ENCODE results near the gene WNK1. TPM values are rescaled to one million over a fixed set of nuclear protein-coding genes. Genes with fewer than 3 reads are reported as not detected.
"Not testable (repeated sequence)": the region's sequence is repeated elsewhere in the genome, so short reads cannot be mapped to it uniquely, and the experiment has no call there.

The WNK1 gene
- total and polyA plus RNA-seq, 2 donors from 2014 or later = 40.2 to 173 TPM

- FAIRE-seq = no peak
- no peak for TF ChIP-seq CTCF (IDR thresholded peaks at IDR 0.05; ENCODE audit: borderline replicate concordance, extremely low read depth, insufficient read depth)
Measured at GRCh38 chr12:848882-849527, 96.6 kb downstream of the WNK1 start.

GRCh38 chr12:849733-850437 is 97.5 kb downstream of the WNK1 start:
- H3K4me1 ChIP-seq (ENCODE audit: control insufficient read depth in 2 of 3, insufficient read depth in 2 of 3, low read depth in 1 of 3, low read length in 3 of 3); H3K4me3 ChIP-seq (ENCODE audit: low read length in 3 of 3); H3K36me3 ChIP-seq (ENCODE audit: control insufficient read depth in 2 of 3, insufficient read depth in 3 of 3, low read length in 3 of 3); H3K27me3 ChIP-seq (ENCODE audit: control insufficient read depth, insufficient read depth, low read length); DNase-seq; intact Hi-C loops (cut with DNase I); FAIRE-seq; H3K27ac ChIP-seq (ENCODE audit: low read depth in 2 of 2, low read length in 2 of 2); H3K9me3 ChIP-seq (ENCODE audit: control insufficient read depth in 2 of 3, insufficient read depth in 1 of 3, low read length in 3 of 3); H3K9ac ChIP-seq (ENCODE audit: low read length in 3 of 3): not testable (repeated sequence)

More at GRCh38 chr12:848882-849527, 96.6 kb downstream of the WNK1 start:
- Histone ChIP-seq H3K4me1 (ENCODE audit: control insufficient read depth in 2 of 3, insufficient read depth in 2 of 3, low read depth in 1 of 3, low read length in 3 of 3) (peaks cover 0 to 4% (median 4%) of the 10 kb centered on the region in 3 donors), H3K9me3 (ENCODE audit: control insufficient read depth in 2 of 3, insufficient read depth in 1 of 3, low read length in 3 of 3) (no peaks in the 10 kb centered on the region), H3K9ac (ENCODE audit: low read length in 3 of 3) (no peak overlapping the region), H3K27ac (ENCODE audit: low read depth in 2 of 2, low read length in 2 of 2) (peak overlapping the region; percentile 7 to 52), H3K4me3 (ENCODE audit: low read length in 3 of 3) (no peak overlapping the region), H3K36me3 (ENCODE audit: control insufficient read depth in 2 of 3, insufficient read depth in 3 of 3, low read length in 3 of 3) (no peaks in the 10 kb centered on the region), H3K27me3 (ENCODE audit: control insufficient read depth, insufficient read depth, low read length) (no peaks in the 10 kb centered on the region)
- DNase-seq = no peak
- intact Hi-C loops (cut with DNase I) = no loop called here

- TF ChIP-seq CTCF (IDR thresholded peaks at IDR 0.05; ENCODE audit: borderline replicate concordance, extremely low read depth, insufficient read depth) = no peak
- no peak for DNase-seq
- Histone ChIP-seq H3K36me3 (ENCODE audit: control insufficient read depth in 2 of 3, insufficient read depth in 3 of 3, low read length in 3 of 3) (no peaks in the 10 kb centered on the region), H3K27ac (ENCODE audit: low read depth in 2 of 2, low read length in 2 of 2) (peak overlapping the region; percentile 38 to 74), H3K4me1 (ENCODE audit: control insufficient read depth in 2 of 3, insufficient read depth in 2 of 3, low read depth in 1 of 3, low read length in 3 of 3) (peaks cover 0 to 4% (median 4%) of the 10 kb centered on the region in 3 donors), H3K9ac (ENCODE audit: low read length in 3 of 3) (peak overlapping the region in 2 of 3 donors; percentile 45 to 52), H3K27me3 (ENCODE audit: control insufficient read depth, insufficient read depth, low read length) (no peaks in the 10 kb centered on the region), H3K4me3 (ENCODE audit: low read length in 3 of 3) (peak overlapping the region in 2 of 3 donors; percentile 48 to 57), H3K9me3 (ENCODE audit: control insufficient read depth in 2 of 3, insufficient read depth in 1 of 3, low read length in 3 of 3) (no peaks in the 10 kb centered on the region)
- intact Hi-C loops (cut with DNase I) = no loop called here
- FAIRE-seq = no peak
Measured at GRCh38 chr12:851343-851742, 99.0 kb downstream of the WNK1 start.

GRCh38 chr12:851913-852312 is 99.5 kb downstream of the WNK1 start:
- no peak for TF ChIP-seq CTCF (IDR thresholded peaks at IDR 0.05; ENCODE audit: borderline replicate concordance, extremely low read depth, insufficient read depth)
- H3K27ac ChIP-seq (ENCODE audit: low read depth in 2 of 2, low read length in 2 of 2) = peak overlapping the region; percentile 38 to 74
- peaks cover 0 to 4% (median 4%) of the 10 kb centered on the region in 3 donors for H3K4me1 ChIP-seq (ENCODE audit: control insufficient read depth in 2 of 3, insufficient read depth in 2 of 3, low read depth in 1 of 3, low read length in 3 of 3)
- H3K27me3 ChIP-seq (ENCODE audit: control insufficient read depth, insufficient read depth, low read length) = no peaks in the 10 kb centered on the region
- H3K36me3 ChIP-seq (ENCODE audit: control insufficient read depth in 2 of 3, insufficient read depth in 3 of 3, low read length in 3 of 3) = peaks cover 0 to 5% (median 0%) of the 10 kb centered on the region in 3 donors
- no peaks in the 10 kb centered on the region for H3K9me3 ChIP-seq (ENCODE audit: control insufficient read depth in 2 of 3, insufficient read depth in 1 of 3, low read length in 3 of 3)
- peak overlapping the region in 1 of 3 donors; percentile 52 for H3K9ac ChIP-seq (ENCODE audit: low read length in 3 of 3)
- intact Hi-C loops (cut with DNase I) = no loop called here
- peak overlapping the region in 2 of 3 donors; percentile 48 to 57 for H3K4me3 ChIP-seq (ENCODE audit: low read length in 3 of 3)
- FAIRE-seq (peak; percentile 39), DNase-seq (no peak)
